Suppressor macrophage treated with lipopolysaccharide for 4 hours (primary cell): Measurements from ENCODE around the gene DCTD.
"Not testable (repeated sequence)": the region's sequence is repeated elsewhere in the genome, so short reads cannot be mapped to it uniquely, and the experiment has no call there.

Experiments used
- DNase-seq: peaks from one replicate; pipeline ENCODE4 v3.0.0-alpha.2; 2020

The DCTD gene

GRCh38 chr4:182920676-182921075 is 3.5 kb upstream of the DCTD start:
- DNase-seq: no peak

- DNase-seq: peak; percentile 43
Measured at GRCh38 chr4:182918791-182919302, 1.7 kb upstream of the DCTD start.

GRCh38 chr4:182918044-182918607 is 940 bp upstream of the DCTD start:
- peak; percentile 16 for DNase-seq

GRCh38 chr4:182916483-182917181 is 554 bp downstream of the DCTD start:
- DNase-seq: peak; percentile 57

GRCh38 chr4:182914357-182914756 is 2.8 kb downstream of the DCTD start:
- DNase-seq: no peak

GRCh38 chr4:182913621-182914020 is 3.6 kb downstream of the DCTD start:
- DNase-seq: no peak

- no peak for DNase-seq
Measured at GRCh38 chr4:182913036-182913435, 4.2 kb downstream of the DCTD start.

GRCh38 chr4:182908124-182908523 is 9.1 kb downstream of the DCTD start:
- DNase-seq: no peak

GRCh38 chr4:182907396-182907795 is 9.8 kb downstream of the DCTD start:
- DNase-seq: no peak

GRCh38 chr4:182906786-182907185 is 10.4 kb downstream of the DCTD start:
- no peak for DNase-seq

- no peak for DNase-seq
Measured at GRCh38 chr4:182905038-182905437, 12.1 kb downstream of the DCTD start.

- DNase-seq: no peak
Measured at GRCh38 chr4:182904211-182904761, 12.9 kb downstream of the DCTD start.

- no peak for DNase-seq
Measured at GRCh38 chr4:182903013-182903412, 14.2 kb downstream of the DCTD start.

- no peak for DNase-seq
Measured at GRCh38 chr4:182901337-182901736, 15.8 kb downstream of the DCTD start.

- not testable (repeated sequence) for DNase-seq
Measured at GRCh38 chr4:182900021-182900420, 17.2 kb downstream of the DCTD start.

GRCh38 chr4:182898479-182898799 is 18.7 kb downstream of the DCTD start:
- DNase-seq: no peak

- no peak for DNase-seq
Measured at GRCh38 chr4:182897601-182898478, 19.3 kb downstream of the DCTD start.

GRCh38 chr4:182896421-182896820 is 20.8 kb downstream of the DCTD start:
- DNase-seq: no peak

- no peak for DNase-seq
Measured at GRCh38 chr4:182895791-182896292, 21.3 kb downstream of the DCTD start.

- DNase-seq: no peak
Measured at GRCh38 chr4:182894681-182895275, 22.4 kb downstream of the DCTD start.

- DNase-seq: no peak
Measured at GRCh38 chr4:182893474-182894080, 23.6 kb downstream of the DCTD start.

GRCh38 chr4:182893047-182893446 is 24.1 kb downstream of the DCTD start:
- DNase-seq: no peak
